GM21619 (cell line): ENCODE results near the gene B9D2.
"Not testable (repeated sequence)": the region's sequence is repeated elsewhere in the genome, so short reads cannot be mapped to it uniquely, and the experiment has no call there.

Experiments used
- ATAC-seq: cut with Tn5 transposase; IDR thresholded peaks from one replicate; pipeline ENCODE4 v1.9.1; 2021; ENCODE audit not compliant: unreplicated experiment

The B9D2 gene

DNA sequence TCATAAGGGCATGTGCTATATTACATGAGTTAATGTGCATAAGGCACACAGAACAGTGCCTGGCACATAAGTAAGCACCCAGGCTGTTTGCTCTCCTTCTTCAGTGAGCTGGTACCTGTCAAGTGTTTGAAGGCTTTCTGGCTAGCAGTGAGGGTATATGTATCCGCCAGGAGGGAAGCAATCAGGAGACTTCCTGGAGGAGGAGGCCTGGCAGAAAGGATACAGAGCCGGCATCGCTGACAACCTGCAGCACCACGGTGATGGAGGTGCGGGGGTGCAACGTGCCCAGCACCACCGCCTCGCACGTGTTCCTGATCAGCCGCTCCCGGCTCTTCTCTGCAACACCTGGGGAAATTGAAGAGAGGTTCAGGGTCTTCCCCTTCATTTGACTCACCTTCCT, 27.7 kb upstream of the B9D2 start:
- ATAC-seq: no peak

DNA sequence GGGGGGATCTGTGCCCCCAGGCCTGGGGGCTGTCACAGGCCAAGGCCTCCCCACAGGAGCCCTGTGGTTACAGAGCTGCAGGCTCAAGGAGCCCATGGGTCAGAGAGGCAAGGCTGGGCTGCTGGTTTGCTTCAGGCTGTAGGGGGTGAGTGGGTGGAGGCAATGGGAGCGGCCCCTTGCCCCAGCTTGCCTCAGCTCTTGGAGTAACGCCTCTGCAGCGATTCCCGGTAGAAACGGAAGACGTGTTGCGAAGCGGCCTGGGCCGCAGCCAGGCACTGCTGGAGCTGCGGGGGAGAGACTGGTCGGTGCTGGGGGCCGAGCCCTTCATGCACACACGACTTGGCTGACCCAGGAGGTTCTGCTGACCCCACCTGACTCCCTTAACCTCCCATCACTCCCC, 22.5 kb upstream of the B9D2 start:
- no peak for ATAC-seq

GRCh38 chr19:41384351-41384750, 20.4 kb upstream of the B9D2 start:
- no peak for ATAC-seq

DNA sequence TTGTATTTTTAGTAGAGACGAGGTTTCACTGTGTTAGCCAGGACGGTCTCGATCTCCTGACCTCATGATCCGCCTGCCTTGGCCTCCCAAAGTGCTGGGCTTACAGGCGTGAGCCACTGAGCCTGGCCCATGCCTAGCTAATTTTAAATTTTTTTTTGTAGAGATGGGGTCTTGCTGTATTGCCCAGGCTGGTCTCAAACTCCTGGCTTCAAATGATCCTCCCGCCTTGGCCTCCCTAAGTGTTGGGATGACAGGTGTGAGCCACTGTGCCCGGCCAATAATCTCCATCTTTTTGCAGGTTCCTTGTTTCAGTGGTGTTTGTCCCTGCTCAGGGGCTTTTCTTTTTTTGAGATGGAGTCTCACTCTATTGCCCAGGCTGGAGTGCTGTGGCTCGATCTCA, 17.6 kb upstream of the B9D2 start:
- not testable (repeated sequence) for ATAC-seq

GRCh38 chr19:41377977-41378709, 14.2 kb upstream of the B9D2 start:
- ATAC-seq: peak; percentile 65

GRCh38 chr19:41376998-41377365, 13.0 kb upstream of the B9D2 start:
- ATAC-seq: no peak

DNA sequence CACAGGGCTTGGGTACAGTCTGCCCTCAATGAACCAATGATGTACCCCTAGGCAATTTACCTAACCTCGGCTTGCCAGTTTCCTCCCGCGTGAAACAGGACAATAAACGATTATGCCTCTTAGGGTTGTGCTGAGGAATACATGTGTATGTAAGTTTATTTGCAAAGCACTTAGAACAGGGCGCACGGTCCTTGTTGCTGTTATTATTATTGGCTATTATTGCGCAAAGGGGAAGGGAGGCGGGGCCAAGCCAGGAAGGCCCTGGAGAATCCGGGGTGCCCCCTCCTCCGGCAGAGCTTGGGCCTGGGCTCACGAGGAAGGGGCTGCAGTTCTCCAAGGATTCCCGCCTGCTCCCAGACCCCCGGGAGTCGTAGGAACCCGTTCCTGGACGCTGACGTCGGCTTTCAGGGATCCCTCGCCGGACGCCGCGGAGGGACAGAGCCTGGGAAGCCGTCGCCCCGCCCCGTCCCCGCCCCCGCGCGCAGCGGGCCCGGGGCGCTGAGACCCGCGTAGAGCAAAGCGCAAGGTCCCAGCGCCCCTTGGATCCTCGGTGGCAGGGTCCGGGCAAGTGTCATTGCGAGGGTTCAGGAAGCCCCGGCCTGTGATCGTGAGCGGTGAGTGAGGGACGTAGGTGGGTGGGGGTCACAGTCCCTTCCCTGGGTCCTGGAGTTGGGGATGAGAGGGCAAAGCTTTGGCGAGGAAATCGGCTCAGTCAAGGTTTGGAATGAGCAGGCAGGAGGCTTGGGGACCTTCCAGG, 12.5 kb upstream of the B9D2 start, which contains the start of gene TMEM91:
Gene TMEM91 (plus strand): TSS at position 293 of the 757 bp plus-strand sequence. CDS start 1,777 bp downstream, outside the sequence.
- no peak for ATAC-seq

- ATAC-seq: no peak
These were observed 10.0 kb upstream of the B9D2 start for GRCh38 chr19:41373993-41374392.

GRCh38 chr19:41372501-41372900, 8.6 kb upstream of the B9D2 start:
- no peak for ATAC-seq

GRCh38 chr19:41371541-41371940, 7.6 kb upstream of the B9D2 start:
- ATAC-seq: no peak

GRCh38 chr19:41371119-41371518, 7.2 kb upstream of the B9D2 start:
- not testable (repeated sequence) for ATAC-seq

DNA sequence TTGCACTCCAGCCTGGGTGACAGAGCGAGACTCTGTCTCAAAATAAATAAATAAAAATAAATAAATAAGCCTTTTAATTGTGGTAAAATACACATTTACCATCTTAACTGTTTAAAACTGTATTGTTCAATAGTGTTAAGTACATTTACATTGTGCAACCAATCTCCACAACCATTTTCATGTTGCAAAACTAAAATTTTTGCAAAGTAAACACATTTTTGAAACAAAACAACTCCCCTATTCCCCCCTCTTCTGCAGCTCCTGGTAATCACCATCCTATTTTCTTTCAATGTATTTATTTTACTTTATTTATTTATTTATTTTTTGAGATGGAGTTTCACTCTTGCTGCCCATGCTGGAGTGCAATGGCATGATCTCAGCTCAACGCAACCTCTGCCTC, 5.8 kb upstream of the B9D2 start:
- ATAC-seq: no peak

DNA sequence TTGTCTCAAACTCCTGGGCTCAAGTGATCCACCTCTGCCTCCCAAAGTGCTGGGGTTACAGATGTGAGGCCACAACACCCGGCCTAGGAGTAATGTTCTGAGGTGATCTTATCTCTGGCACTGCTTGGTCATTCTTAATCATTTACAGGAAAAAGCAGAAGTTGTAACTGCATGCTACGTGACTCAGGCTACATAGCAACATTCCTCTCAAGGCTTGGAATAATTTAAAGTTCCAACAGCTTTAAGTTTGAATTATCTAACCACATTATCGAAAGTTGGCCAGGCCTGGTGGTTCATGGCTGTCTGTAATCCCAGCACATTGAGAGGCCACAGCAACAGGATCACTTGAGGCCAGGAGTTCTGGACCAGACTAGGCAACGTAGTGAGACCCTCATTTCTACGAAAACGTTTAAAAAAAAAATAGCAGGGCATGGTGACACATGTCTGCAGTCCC, 3.9 kb upstream of the B9D2 start:
- ATAC-seq: no peak

DNA sequence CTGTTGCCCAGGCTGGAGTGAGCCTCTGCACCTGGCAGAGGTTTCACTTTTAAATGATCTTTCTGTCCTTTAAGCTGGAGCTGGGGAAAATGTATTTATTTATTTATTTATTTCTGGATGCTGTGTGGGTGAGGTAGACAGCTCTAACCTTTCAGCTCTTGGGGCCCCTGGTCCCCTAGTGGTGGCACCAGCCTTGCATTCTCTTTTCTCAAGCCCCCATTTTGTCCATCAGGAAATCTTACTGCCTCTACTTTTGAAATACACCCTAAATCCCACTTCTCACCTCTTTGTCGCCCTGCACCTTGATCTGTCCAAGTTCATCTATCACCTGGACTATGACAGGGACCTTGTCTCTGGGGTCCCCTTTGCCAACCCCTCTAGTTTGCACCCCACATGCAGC, 2.1 kb upstream of the B9D2 start:
- no peak for ATAC-seq

GRCh38 chr19:41364524-41365391, 809 bp upstream of the B9D2 start:
- no peak for ATAC-seq

- ATAC-seq: no peak
These were observed 587 bp downstream of the B9D2 start for GRCh38 chr19:41363371-41363752.

- ATAC-seq: no peak
These were observed 1.7 kb downstream of the B9D2 start for GRCh38 chr19:41362143-41362847.

DNA sequence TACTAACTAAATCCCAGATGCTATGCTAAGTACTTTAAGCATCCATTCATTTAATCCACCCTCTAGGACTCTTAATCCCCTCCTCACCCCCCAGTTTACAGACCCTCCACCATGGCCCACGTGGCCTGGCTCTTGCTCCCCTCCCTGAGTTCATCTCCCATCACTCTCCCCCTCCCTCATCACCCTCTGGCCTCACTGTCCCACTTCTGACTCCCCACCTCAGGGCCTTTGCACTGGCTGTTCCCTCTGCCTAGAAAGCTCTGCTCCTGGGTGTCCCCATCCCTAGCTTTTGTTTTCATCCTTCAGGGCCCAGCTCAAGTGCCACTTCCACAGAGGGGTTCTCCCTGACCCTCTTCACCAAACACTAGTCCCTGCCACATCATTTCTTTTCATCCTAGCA, 4.2 kb downstream of the B9D2 start:
- no peak for ATAC-seq

DNA sequence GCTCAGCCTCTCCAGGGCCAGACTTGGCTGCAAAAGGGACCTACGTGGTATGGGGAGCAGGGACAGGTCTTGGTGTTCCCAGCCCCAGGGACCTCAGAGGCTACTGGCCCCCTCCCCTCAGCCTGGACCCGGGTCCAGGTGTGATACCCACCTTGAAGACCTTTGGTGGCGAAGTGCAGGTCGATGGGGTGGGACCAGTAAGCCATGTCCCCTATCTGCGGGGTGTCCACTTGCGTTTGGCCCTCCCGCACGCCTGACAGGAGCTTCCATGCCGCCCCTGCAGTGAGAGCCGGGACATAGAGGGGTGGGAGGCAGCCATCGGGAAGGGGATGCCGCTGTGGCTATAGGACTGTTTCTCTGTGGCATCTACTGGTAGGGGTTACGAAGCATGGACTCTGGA, 6.2 kb downstream of the B9D2 start:
- ATAC-seq: no peak

GRCh38 chr19:41356984-41357739, 6.8 kb downstream of the B9D2 start:
- ATAC-seq: no peak
